Stimulated activated CD8-positive, alpha-beta memory T cell treated with anti-CD3 and anti-CD28 coated beads, Interleukin-12 subunit alpha, Interleukin-12 subunit beta, amount 100 ng/mL, for 24 hours (primary cell): ENCODE measurements around the gene CCDC43.
"Not testable (repeated sequence)": the region's sequence is repeated elsewhere in the genome, so short reads cannot be mapped to it uniquely, and the experiment has no call there.

Experiments
- DNase-seq: peaks from one replicate; pipeline ENCODE4 v3.0.0-alpha.2; 2020; ENCODE audit errors: extremely low read depth

CCDC43 gene

DNA sequence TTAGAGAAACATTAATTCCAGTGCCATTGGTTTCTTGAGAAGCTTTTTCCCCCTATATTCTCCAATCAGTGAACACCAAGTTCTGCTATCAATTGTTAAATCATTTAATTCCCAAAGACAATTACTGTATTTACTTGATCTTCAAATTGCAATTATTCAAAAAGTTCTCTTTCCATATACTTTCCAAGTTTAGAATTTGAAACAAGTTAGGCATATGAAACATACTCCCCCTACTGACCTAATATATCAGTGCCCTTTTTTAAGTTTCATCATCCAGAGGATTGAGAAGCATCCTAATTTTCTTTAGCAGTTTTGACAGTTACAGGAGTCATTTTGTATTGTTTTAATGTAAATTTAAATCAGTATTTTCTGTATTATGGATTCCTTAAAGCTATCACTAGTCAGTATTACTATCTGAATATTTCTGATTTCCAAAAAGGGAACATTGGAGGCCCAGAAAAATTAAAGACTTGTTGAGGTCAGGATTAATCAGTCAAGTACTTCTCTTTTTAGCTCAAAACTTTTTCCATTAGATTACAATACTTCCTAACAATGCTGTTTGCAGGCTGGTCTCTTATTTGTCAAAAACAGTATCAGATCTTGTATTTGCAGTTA lies 17.0 kb downstream of the CCDC43 start:
- no peak for DNase-seq

DNA sequence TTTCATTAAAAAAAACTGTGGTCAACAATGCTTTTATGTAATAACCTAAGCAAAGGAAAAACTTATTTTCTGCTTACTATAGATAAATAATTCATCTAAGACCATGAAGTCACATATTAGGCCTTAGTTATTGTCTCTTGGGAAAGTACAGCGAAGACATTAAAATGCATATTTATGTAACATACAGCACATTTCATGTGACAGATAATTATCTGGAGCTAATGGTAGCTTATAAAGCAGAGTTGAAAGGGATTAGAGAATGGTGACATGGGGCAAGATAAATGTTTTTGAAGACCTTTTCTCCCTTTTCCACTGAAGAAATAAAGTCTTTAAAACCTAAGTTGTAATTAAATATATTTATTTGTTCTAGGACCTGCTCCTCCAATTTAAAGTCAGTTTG lies 23.6 kb downstream of the CCDC43 start:
- DNase-seq, result no peak

DNA sequence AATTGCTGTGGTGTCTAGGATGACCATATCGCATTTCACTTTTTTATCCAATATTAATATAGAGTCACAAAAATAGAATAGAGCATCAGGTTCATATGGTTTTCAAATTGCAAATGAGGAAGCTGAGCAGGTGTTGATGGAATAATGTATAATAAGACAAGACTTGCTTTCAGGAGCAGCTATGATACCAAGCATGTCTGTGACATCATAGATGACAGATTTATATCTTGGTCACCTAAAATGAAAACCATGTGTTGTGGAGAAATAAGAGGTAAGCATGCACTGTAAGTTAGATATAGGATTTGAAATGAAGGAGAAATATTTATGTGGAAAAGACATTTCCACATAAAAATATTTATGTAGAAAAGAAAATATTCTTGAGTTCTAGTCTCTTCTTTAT lies 24.7 kb downstream of the CCDC43 start:
- DNase-seq, result no peak

DNA sequence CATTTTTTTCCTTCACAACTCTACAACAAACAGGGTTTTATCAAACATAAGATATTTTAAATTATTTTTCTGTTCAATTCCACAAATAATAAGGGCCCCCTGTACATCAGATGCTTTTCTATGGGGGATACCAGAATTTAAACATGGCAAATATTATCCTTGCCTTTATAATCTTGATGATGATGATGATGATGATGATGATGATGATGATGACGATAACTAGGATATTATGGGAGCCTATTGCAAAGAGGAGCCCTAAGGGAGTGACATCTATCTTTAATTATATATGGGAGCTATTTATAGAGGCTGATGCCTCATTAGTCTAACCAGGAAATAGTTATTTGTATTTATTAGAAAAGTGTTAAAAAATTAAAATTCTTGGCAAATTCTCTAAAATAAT lies 26.5 kb downstream of the CCDC43 start:
- no peak for DNase-seq

DNA sequence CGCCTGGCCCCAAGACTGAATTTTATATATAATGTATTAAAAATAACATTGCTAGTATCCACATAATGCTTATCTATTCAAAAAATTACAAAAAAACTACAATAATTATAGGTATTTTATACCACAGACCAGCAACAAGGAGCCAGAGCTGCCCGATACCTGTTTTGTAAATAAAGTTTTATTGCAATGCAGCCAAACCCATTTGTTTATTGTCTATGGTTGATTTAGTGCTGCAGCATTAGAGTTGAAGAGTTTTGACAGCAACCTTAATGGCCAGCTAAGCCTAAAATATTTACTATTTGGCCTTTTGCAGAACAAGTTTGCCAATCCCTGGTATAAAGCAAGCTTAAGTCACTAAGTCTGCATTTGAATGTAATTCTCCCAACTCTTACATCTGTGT lies 27.7 kb downstream of the CCDC43 start:
- DNase-seq, result no peak

DNA sequence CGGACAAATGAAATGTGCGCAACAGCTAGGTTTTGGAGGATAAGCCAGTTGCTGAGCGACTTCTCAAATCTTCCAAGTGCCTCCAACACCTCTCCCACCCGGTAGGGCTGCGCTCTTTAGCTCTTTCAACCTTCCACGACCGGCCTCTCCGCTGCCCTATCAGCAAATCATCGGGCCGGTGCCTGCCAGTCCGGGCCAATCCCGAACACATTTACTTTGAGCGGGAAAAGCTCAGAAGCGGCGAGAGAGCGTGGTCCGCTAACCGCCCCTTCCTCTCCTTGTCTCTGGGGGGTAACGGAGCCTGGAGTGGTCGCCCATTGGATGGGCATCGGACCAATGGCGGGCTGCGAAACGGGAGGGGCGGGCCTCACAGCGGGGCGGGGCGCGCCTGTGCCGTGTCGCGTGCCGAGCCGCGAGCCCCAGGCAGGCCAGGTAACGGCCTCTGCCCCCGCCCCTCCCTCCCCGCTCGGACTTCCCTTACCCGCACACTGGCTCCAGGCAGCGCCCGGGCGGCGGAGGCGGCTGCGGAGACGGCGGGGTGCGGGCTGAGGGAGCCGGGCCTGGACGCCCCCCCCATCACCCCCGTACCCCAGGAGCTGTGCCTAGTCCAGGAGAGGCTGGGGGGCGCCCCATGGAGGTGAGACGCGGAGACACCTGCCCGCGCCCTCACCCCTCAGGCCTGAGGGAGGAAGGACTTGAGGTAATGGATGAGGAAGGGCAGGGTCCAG lies 33.4 kb downstream of the CCDC43 start, which contains the start of gene MEIOC:
MEIOC (plus strand) TSS at position 486 of the 728 bp plus-strand sequence; CDS start at position 632, 146 bp downstream.
- peak; percentile 9 for DNase-seq

DNA sequence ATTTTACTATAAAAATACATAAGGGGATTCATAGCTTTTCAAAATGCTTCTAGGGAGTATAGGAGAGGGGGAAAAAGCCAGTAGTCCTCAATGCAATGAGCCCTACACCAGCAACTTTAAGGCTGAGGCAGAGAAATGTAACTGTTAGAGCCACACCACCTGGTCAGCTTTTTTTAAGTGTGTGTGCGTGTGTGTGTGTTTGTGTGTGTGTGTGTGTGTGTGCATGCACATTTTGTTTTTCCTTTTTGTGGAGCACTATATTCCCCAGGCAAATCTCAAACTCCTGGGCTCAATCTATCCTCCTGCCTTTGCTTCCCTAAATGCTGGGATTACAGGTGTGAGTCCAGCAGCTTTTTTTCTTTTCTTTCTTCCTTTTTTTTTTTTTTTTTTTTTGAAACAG lies 35.6 kb downstream of the CCDC43 start:
- no peak for DNase-seq

DNA sequence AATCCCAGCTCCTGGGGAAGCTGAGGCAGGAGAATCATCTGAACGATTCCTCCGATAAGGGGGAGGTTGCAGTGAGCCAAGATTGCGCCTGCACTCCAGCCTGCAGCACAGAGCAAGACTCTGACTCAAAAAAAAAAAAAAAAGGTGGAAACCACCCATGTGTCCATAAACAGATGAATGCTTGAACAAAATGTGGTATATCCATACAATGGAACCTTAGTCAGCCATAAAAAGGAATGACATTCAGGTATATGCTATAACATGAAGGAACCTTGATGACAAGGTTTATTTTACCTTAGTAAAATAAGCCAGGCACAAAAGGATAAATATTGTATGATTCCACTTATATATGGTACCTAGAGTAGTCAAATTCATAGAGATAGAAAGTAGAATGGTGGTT lies 36.2 kb downstream of the CCDC43 start:
- DNase-seq, result no peak

DNA sequence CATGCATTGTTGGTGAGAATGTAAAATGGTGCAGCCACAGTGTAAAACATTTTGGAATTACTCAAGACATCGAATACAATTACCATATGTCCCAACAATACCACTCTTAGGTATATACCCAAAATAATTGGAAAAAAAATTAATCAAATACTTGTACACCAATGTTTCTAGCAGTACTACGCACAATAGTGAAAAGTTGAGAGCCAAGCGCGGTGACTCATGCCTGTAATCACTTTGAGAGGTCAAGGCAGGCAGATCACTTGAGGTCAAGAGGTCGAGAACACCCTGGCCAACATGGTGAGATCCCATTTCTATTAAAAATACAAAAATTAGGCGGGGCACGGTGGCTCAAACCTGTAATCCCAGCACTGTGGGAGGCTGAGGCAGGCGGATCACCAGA lies 36.8 kb downstream of the CCDC43 start:
- DNase-seq, result no peak

DNA sequence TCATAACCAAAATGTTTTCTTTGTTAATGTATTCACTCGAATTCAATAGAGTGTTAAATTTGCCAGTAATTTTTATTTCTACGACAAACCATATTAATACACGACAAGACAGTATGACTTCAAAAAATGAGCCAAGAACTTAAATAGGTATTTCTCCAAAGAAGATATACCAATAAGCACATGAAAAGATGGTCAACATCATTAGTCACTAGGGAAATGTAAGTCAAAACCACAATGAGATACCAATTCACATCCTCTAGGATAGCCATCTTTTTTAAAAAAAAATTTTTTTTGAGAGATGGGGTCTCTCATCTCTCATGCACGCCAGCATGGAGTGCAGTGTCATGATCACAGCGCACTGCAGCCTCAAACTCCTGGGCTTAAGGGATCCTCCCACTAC lies 38.3 kb downstream of the CCDC43 start:
- DNase-seq, result no peak

DNA sequence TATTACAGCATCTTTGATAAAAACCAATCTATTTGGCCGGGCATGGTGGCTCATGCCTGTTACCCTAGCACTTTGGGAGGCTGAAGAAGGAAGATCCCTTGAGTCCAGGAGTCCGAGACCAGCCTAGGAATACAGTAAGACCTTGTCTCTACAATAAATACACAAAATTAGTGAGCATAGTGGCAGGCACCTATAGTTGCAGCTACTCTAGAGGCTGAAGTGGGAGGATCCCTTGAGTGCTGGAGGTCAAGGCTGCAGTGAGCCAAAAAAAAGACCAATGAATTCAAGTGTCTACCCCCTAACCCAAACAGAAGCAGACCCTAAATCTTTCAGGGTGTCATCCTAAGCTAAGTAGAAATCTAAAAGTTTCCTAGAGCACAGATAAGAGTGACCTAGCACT lies 40.6 kb downstream of the CCDC43 start:
- DNase-seq, result no peak

DNA sequence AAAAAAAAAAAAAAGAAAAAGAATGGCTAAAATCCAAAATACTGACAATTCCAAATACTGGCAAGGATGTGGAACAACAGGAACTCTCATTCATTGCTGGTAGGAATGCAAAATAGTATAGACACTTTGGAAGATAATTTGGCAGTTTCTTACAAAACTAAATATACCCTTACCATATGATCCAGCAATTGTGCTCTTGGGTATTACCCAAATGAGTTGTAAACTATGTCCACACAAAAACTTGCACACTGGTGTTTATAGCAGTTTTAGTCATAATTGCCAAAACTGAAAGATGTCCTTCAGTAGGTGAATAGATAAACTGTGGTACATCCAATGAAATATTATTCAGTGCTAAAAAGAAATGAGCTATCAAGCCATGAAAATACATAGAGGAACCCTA lies 41.8 kb downstream of the CCDC43 start:
- no peak for DNase-seq

DNA sequence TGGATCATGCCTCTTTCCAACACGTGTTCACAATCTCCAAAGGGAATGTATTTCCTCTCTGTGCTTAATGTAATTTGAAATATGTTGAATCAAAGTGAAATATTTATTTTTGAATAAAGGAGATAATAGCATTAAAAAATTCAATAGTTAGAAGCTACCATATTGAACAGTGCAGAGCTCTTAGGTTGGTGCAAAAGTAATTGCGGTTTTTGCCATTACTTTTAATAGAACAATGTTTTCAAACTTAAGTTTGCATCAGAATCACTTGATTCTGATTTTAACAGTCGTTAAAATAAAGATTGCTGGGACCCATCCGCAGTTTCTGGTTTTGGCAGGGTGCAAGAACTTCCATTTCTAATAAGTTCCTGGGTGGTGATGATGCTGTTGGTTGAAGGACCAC lies 43.3 kb downstream of the CCDC43 start:
- DNase-seq, result no peak

DNA sequence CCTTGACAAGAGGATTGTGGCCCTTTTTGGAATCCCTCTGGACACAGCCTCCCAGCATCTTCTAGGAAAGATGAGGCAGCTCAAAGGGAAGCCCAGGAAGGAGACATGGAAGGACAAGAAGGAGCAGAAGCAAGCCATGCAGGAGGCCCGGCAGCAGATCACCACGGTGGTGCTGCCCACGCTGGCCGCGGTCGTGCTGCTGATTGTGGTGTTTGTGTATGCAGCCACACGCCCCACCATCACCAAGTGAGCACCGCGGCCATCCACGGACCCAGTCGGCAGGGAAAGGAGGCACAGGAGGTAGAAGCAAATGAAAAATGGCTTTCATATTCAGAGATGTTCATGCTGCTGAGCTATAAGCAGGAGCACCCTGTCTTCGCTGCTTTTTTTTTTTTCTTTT lies 44.2 kb downstream of the CCDC43 start:
- DNase-seq, result no peak

DNA sequence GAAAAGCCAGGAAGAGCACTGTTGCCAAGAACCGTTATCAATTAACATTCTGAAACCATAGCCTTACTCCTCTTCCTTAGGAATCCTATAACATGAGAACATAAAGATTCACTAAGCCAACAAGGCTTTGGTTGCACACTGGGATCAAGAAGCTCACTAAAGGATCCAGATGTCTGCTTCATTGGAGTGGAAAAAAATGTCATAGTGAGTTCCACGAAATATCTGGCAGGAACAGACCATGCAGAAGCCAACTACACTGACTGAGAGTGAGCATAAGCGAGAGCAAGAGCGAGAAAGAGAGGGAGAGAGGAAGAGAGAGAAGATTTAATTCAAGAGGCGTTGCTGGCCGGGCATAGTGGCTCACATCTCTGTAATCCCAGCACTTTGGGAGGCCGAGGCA lies 46.7 kb downstream of the CCDC43 start:
- DNase-seq, result no peak

DNA sequence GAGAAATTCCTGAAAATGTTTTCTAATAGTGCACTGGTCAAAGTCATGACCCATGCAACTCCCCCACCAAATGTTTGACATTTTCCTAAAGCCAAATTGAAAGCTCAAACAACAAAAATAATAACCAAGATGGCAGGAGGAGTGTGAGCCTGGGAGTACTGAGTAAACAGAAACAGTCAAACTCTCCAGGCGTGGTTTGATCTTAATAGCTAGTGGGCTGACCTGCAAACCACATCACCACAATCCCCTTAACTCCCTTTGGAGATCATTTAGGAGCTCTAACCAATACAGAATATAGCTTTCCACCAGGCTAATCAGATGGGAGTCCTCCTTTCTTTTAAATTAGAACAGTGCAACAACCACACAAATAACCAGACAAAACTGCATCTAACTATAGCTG lies 52.5 kb downstream of the CCDC43 start:
- no peak for DNase-seq

DNA sequence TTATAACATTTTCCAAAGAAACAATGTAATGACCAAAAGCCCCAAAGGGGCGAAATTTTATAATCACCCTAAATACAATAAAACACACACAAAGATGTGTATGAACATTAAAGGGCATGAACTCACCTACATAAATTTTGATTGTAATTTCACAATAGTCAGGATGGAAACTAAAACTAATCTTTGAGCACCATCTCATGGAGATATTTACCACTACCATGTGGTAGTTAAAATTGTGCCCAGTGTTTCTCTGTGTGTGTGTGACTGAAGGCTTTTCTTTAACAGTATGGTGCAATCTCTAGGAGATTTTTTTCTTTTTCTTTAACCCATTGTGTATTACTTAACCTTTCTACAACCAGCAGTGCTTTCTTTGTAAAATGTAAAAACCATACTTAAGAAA lies 53.0 kb downstream of the CCDC43 start:
- no peak for DNase-seq

DNA sequence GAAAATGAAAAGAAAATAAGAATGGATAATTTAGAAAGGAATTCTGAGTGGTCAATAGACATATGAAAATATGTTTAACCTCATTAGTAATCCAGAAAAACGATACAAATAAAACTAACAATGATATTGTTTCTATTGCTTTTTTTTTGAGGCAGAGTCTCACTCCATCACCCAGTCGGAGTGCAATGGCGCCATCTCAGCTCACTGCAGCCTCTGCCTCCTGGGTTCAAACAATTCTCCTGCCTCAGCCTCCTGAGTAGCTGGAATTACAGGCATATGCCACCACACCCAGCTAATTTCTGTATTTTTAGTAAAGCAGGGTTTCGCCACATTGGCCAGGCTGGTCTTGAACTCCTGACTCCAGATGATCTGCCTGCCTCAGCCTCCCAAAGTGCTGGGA lies 55.2 kb downstream of the CCDC43 start:
- DNase-seq, result not testable (repeated sequence)

DNA sequence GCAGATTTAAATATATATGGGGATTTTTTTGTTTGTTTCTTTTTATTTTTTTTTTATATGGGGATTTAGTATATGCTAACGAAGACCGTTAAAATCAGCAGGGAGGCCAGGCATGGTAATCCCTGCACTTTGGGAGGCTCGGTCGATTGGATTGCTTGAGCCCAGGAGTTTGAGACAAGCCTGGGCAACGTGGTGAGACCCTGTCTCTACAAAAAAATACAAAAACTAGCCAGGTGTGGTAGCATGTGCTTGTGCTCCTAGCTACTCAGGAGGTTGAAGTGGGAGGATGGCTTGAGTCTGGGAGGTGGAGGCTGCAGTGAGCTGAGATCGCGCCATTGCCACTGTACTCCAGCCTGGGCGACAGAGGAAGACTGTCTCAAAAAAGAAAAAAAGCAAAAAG lies 55.6 kb downstream of the CCDC43 start:
- no peak for DNase-seq

DNA sequence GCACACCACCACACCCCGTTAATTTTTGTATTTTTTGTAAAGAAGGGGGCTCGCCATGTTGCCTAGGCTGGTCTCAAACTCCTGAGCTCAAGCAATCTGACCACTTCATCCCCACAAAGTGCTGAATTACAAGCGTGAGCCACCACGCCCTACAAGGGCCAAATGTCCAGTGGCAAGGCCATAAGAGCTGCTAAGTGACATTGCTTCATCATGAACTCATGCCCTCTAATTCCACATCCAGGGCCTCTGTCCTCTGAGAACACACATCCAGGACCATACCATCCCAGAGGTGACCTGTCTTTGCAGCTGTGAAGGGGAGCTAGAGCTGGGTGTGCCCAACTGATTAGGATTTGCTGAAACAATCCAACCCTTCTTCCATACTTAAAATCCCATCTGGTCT lies 58.9 kb downstream of the CCDC43 start:
- no peak for DNase-seq

DNA sequence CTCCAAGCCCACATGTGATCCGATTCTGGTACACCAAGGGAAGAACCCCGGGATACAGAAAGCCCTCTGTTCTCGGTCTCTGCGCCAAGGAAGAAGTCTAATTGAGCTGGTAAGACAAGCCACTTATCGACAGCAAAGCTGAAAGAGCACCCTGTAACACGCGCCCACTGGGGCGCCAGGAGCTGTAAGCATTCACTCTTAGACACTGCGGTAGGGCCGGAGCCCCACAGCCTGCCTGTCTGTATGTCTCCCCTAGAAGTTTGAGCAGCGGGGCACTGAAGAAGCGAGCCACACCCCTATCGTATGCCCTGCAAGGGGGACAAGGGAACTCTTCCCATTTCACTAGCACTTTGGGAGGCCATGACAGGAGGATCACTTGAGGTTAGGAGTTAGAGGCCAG lies 60.3 kb downstream of the CCDC43 start:
- no peak for DNase-seq

DNA sequence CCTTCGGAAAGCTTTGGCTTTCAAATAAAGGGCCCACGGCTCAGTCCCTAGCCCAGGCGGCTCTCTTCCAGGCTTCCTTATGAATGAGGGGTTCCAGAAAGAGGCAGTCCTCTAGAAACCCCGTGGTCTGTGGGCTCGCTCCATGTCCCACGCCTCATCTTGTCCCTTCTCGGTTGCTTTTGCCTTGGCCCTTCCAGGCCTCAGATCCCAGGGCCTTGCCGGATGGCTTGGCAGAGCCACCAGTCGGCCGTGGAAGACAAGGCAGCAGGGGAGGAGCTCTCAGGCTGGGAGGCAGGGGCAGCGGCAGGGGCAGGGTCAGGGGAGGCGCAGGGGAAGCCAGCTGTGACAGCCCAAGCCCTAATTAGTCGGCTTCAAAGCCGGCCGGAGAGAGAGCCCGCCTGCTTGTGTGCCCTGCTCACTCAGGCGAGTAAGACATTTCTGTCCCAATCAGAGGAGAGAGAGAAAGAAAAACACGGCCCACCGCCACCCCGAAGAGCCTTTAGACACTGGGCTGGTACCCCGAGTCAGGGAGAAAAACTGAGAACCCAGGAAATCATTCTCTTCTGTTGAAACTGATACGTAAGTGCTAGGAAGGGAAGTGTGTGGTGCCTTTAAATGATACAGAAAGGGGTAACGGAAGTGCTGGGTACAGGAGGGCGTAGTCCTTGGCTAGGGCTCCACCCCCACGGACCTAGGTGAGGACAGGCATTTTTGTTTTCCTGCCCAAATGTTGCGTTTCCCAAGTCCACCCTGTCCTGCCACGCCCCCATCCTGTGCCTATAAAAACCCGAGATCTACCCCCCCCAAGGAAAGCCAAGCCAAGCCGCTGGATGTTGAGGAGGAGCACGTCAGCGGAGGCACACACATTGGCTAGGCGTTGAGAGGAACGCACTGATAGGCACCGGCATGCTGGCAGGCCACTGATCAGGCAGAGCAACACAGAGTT lies 61.1 kb downstream of the CCDC43 start:
- no peak for DNase-seq
